Measurements from ENCODE around the gene OR2T1. TPM values are rescaled to one million over a fixed set of nuclear protein-coding genes. Genes with fewer than 3 reads are reported as not detected.
"Not testable (repeated sequence)": the region's sequence is repeated elsewhere in the genome, so short reads cannot be mapped to it uniquely, and the experiment has no call there.

The OR2T1 gene
- total and polyA plus RNA-seq, 10 of the 15 experiments (the other 5 are each of a cell fraction or from before 2014, with no cell fraction given), result 0.02 TPM; not detected in 9

GRCh38 chr1:248450466-248451145, 47.8 kb downstream of the OR2T1 start:
- H3K9me3 ChIP-seq (replicated peaks; ENCODE audit: control insufficient read depth, insufficient read depth, low read length); H3K79me2 ChIP-seq (ENCODE audit: control insufficient read depth, insufficient read depth, low read length); SMC1A ChIA-PET (ENCODE audit: uncharacterized antibody, unreplicated experiment); H3K27me3 ChIP-seq (replicated peaks in 1 of 2; ENCODE audit: control insufficient read depth in 2 of 2, insufficient read depth in 2 of 2, low read length in 1 of 2); H3K36me3 ChIP-seq (ENCODE audit: control insufficient read depth in 2 of 2, insufficient read depth in 2 of 2, low read length in 1 of 2); CTCF ChIA-PET; H3K4me1 ChIP-seq (ENCODE audit: control insufficient read depth, insufficient read depth, low read length); intact Hi-C loops (cut with micrococcal nuclease; ENCODE audit: unreplicated experiment); in situ Hi-C loops (cut with MboI); BruUV-seq (replicated peaks); POLR2A ChIA-PET; H2AFZ ChIP-seq (ENCODE audit: control insufficient read depth, low read depth, low read length); RAD21 ChIA-PET (ENCODE audit: unreplicated experiment); H4K20me1 ChIP-seq (ENCODE audit: control insufficient read depth, insufficient read depth); H3K4me2 ChIP-seq (ENCODE audit: control insufficient read depth, insufficient read depth); DNase-seq (ENCODE audit: low read depth, low spot score): not testable (repeated sequence)
- ATAC-seq (peak; percentile 48), FAIRE-seq (peak; percentile 85)
- TF ChIP-seq SPI1 (IDR thresholded peaks at IDR 0.05; ENCODE audit: borderline replicate concordance, insufficient read depth, low read depth, low read length) (peak; percentile 57), JUNB (IDR thresholded peaks at IDR 0.05) (peak; percentile 78), ATF2 (IDR thresholded peaks at IDR 0.05; ENCODE audit: low read length) (peak; percentile 49; the same call in 1 of the 2 replicates), NFIC (IDR thresholded peaks at IDR 0.05; ENCODE audit: low read depth, low read length) (peak; percentile 55), FOXM1 (IDR thresholded peaks at IDR 0.05; ENCODE audit: low read depth, low read length) (peak; percentile 28; the same call in 1 of the 2 replicates)
- Histone ChIP-seq H3K4me3 (peak overlapping the region; percentile 36; the same call in 1 of the 2 replicates), H3K9ac (ENCODE audit: control insufficient read depth, insufficient read depth, low read length) (peak overlapping the region; percentile 56), H3K27ac (ENCODE audit: control insufficient read depth, insufficient read depth) (peak overlapping the region; percentile 87)
- 0% methylated on average over 1 of the region's 5 CpGs for WGBS (ENCODE audit: insufficient coverage, insufficient replicate concordance, low lambda C conversion rate, missing lambda C conversion rate)

- WGBS (ENCODE audit: insufficient coverage, insufficient replicate concordance, low lambda C conversion rate, missing lambda C conversion rate), result 97% methylated on average over 7 of the region's 7 CpGs
- H3K4me3 ChIP-seq; ATAC-seq; DNase-seq (ENCODE audit: low read depth, low spot score); H3K79me2 ChIP-seq (ENCODE audit: control insufficient read depth, insufficient read depth, low read length); H3K27ac ChIP-seq (ENCODE audit: control insufficient read depth, insufficient read depth); CTCF ChIA-PET; H3K27me3 ChIP-seq (replicated peaks in 1 of 2; ENCODE audit: control insufficient read depth in 2 of 2, insufficient read depth in 2 of 2, low read length in 1 of 2); in situ Hi-C loops (cut with MboI); RAD21 ChIA-PET (ENCODE audit: unreplicated experiment); H2AFZ ChIP-seq (ENCODE audit: control insufficient read depth, low read depth, low read length); intact Hi-C loops (cut with micrococcal nuclease; ENCODE audit: unreplicated experiment); SMC1A ChIA-PET (ENCODE audit: uncharacterized antibody, unreplicated experiment); FAIRE-seq; H3K4me2 ChIP-seq (ENCODE audit: control insufficient read depth, insufficient read depth); H3K9ac ChIP-seq (ENCODE audit: control insufficient read depth, insufficient read depth, low read length); H3K9me3 ChIP-seq (replicated peaks; ENCODE audit: control insufficient read depth, insufficient read depth, low read length); H3K4me1 ChIP-seq (ENCODE audit: control insufficient read depth, insufficient read depth, low read length); H4K20me1 ChIP-seq (ENCODE audit: control insufficient read depth, insufficient read depth); H3K36me3 ChIP-seq (ENCODE audit: control insufficient read depth in 2 of 2, insufficient read depth in 2 of 2, low read length in 1 of 2); BruUV-seq (replicated peaks); POLR2A ChIA-PET: not testable (repeated sequence)
These were observed 50.8 kb downstream of the OR2T1 start for GRCh38 chr1:248453619-248454018.

GRCh38 chr1:248455045-248455444, 52.2 kb downstream of the OR2T1 start:
- H3K4me2 ChIP-seq (ENCODE audit: control insufficient read depth, insufficient read depth); RAD21 ChIA-PET (ENCODE audit: unreplicated experiment); H3K9ac ChIP-seq (ENCODE audit: control insufficient read depth, insufficient read depth, low read length); H3K9me3 ChIP-seq (replicated peaks; ENCODE audit: control insufficient read depth, insufficient read depth, low read length); H3K27me3 ChIP-seq (replicated peaks in 1 of 2; ENCODE audit: control insufficient read depth in 2 of 2, insufficient read depth in 2 of 2, low read length in 1 of 2); H3K4me1 ChIP-seq (ENCODE audit: control insufficient read depth, insufficient read depth, low read length); SMC1A ChIA-PET (ENCODE audit: uncharacterized antibody, unreplicated experiment); H2AFZ ChIP-seq (ENCODE audit: control insufficient read depth, low read depth, low read length); H3K79me2 ChIP-seq (ENCODE audit: control insufficient read depth, insufficient read depth, low read length); H3K27ac ChIP-seq (ENCODE audit: control insufficient read depth, insufficient read depth); DNase-seq (ENCODE audit: low read depth, low spot score); CTCF ChIA-PET; FAIRE-seq; H3K4me3 ChIP-seq; BruUV-seq (replicated peaks); intact Hi-C loops (cut with micrococcal nuclease; ENCODE audit: unreplicated experiment); in situ Hi-C loops (cut with MboI); H4K20me1 ChIP-seq (ENCODE audit: control insufficient read depth, insufficient read depth); POLR2A ChIA-PET; H3K36me3 ChIP-seq (ENCODE audit: control insufficient read depth in 2 of 2, insufficient read depth in 2 of 2, low read length in 1 of 2); ATAC-seq: not testable (repeated sequence)
- WGBS (ENCODE audit: insufficient coverage, insufficient replicate concordance, low lambda C conversion rate, missing lambda C conversion rate), result 100% methylated on average over 2 of the region's 4 CpGs

All from GM12878 (cell line).